ENCODE measurements around the gene ZBTB40. TPM values are rescaled to one million over a fixed set of nuclear protein-coding genes. Genes with fewer than 3 reads are reported as not detected.

Gene ZBTB40
- total and polyA plus RNA-seq, 4 donors = 2.1 to 11.2 (median 4.6) TPM

DNA sequence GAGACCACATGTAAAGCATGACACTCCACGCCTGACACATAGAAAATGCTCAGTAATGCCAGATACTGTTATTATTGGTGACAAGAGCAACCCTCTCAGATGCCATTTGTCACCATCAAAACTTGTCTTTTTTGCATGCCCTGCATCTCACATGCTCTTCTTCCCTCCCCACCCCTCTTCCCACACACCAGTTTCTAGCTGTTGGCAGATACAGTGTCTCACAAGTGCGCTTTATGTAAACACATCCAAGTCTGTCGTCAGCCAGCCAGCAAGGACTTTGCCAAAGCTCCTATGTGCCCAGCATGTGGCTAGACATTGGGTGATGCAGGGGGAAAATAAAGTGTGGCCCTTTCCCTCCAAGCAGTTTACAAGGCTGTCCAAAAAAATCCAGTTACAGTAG, 66.7 kb downstream of the ZBTB40 start (continued):
- TF ChIP-seq, protein P1, sequence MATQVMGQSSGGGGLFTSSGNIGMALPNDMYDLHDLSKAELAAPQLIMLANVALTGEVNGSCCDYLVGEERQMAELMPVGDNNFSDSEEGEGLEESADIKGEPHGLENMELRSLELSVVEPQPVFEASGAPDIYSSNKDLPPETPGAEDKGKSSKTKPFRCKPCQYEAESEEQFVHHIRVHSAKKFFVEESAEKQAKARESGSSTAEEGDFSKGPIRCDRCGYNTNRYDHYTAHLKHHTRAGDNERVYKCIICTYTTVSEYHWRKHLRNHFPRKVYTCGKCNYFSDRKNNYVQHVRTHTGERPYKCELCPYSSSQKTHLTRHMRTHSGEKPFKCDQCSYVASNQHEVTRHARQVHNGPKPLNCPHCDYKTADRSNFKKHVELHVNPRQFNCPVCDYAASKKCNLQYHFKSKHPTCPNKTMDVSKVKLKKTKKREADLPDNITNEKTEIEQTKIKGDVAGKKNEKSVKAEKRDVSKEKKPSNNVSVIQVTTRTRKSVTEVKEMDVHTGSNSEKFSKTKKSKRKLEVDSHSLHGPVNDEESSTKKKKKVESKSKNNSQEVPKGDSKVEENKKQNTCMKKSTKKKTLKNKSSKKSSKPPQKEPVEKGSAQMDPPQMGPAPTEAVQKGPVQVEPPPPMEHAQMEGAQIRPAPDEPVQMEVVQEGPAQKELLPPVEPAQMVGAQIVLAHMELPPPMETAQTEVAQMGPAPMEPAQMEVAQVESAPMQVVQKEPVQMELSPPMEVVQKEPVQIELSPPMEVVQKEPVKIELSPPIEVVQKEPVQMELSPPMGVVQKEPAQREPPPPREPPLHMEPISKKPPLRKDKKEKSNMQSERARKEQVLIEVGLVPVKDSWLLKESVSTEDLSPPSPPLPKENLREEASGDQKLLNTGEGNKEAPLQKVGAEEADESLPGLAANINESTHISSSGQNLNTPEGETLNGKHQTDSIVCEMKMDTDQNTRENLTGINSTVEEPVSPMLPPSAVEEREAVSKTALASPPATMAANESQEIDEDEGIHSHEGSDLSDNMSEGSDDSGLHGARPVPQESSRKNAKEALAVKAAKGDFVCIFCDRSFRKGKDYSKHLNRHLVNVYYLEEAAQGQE (IDR thresholded peaks at IDR 0.05) = no peak

DNA sequence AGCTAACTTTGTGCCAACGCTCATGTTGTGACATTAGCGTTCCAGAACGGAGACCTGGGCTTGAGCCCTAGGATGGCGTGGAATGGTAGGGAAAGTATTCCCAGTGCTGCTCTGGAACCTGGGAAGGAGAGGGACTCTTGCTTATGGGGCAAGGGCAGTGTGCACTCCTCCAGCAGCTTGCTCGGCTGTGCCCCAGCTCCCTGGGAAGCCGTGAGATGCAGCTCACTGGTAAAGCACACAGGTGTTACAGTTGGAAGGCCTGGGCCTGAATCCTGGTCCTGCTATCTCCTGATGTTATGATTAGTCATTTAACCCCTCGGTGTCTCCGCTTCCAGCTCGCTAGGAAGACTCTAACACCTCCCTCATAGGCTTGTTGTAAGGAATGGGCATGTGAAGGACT, 69.2 kb downstream of the ZBTB40 start:
- no peak for TF ChIP-seq HNF4G (IDR thresholded peaks at IDR 0.05)
- no peak for TF ChIP-seq SP1 (IDR thresholded peaks at IDR 0.05)
- TF ChIP-seq, protein P2, sequence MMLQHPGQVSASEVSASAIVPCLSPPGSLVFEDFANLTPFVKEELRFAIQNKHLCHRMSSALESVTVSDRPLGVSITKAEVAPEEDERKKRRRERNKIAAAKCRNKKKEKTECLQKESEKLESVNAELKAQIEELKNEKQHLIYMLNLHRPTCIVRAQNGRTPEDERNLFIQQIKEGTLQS (IDR thresholded peaks at IDR 0.05) = no peak
- no peak for TF ChIP-seq RAD21 (IDR thresholded peaks at IDR 0.05)
- no peak for TF ChIP-seq YY1 (IDR thresholded peaks at IDR 0.05)
- no peak for TF ChIP-seq NR2F2 (IDR thresholded peaks at IDR 0.05)
- TF ChIP-seq HNF4A (conservative IDR thresholded peaks at IDR 0.05) = no peak
- TF ChIP-seq TAF1 (conservative IDR thresholded peaks at IDR 0.05) = no peak
- no peak for TF ChIP-seq RXRA (IDR thresholded peaks at IDR 0.05)
- TF ChIP-seq, protein P1 (IDR thresholded peaks at IDR 0.05) = no peak
- no peak for TF ChIP-seq EGR1 (IDR thresholded peaks at IDR 0.05; ENCODE audit: low read depth in 2 of 2)
- TF ChIP-seq, protein P3, sequence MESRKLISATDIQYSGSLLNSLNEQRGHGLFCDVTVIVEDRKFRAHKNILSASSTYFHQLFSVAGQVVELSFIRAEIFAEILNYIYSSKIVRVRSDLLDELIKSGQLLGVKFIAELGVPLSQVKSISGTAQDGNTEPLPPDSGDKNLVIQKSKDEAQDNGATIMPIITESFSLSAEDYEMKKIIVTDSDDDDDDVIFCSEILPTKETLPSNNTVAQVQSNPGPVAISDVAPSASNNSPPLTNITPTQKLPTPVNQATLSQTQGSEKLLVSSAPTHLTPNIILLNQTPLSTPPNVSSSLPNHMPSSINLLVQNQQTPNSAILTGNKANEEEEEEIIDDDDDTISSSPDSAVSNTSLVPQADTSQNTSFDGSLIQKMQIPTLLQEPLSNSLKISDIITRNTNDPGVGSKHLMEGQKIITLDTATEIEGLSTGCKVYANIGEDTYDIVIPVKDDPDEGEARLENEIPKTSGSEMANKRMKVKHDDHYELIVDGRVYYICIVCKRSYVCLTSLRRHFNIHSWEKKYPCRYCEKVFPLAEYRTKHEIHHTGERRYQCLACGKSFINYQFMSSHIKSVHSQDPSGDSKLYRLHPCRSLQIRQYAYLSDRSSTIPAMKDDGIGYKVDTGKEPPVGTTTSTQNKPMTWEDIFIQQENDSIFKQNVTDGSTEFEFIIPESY (IDR thresholded peaks at IDR 0.05) = no peak
- no peak for DNase-seq (ENCODE audit: low spot score)
- Histone ChIP-seq H3K4me1 (ENCODE audit: control insufficient read depth in 4 of 4, insufficient read depth in 4 of 4, low read length in 3 of 4) (no peaks in the 10 kb centered on the region), H3K9me3 (ENCODE audit: control insufficient read depth in 4 of 4, low read length in 3 of 4) (no peaks in the 10 kb centered on the region), H3K9ac (ENCODE audit: low read depth in 1 of 2, low read length in 2 of 2) (no peak overlapping the region), H3K27me3 (ENCODE audit: control insufficient read depth in 4 of 4, insufficient read depth in 4 of 4, low read length in 3 of 4) (no peaks in the 10 kb centered on the region), H3K27ac (ENCODE audit: low read depth in 1 of 2, low read length in 2 of 2) (no peak overlapping the region), H3K36me3 (ENCODE audit: control insufficient read depth in 4 of 4, insufficient read depth in 3 of 4, low read depth in 1 of 4, low read length in 3 of 4) (peaks cover 5 to 88% (median 67%) of the 10 kb centered on the region in 4 donors), H3K4me3 (ENCODE audit: low read depth in 1 of 3, low read length in 3 of 3) (no peak overlapping the region)
- 96% methylated on average over 9 of the region's 9 CpGs for WGBS
